Cardiac fibroblast (primary cell): ENCODE results near the gene BIRC6.
"Not testable (repeated sequence)": the region's sequence is repeated elsewhere in the genome, so short reads cannot be mapped to it uniquely, and the experiment has no call there.

Experiments
- DNase-seq, 2 donors: peaks; one replicate each; pipeline versions ENCODE4 v3.0.0 to v3.0.0-alpha.2; 2010; ENCODE audit warnings: low read depth in 2 of 2
- H3K4me3 ChIP-seq, 2 donors: replicated peaks in 1 of 2; 1 replicate in 1 of 2; 2 replicates in 1 of 2; pipeline ENCODE4 v1.5.1; 2011; ENCODE audit warnings: low read depth in 2 of 2, low read length in 2 of 2, mild to moderate bottlenecking in 2 of 2, moderate library complexity in 1 of 2
- CTCF ChIP-seq: IDR thresholded peaks from one replicate; pipeline ENCODE4 v1.5.1; 2011; ENCODE audit warnings: low read depth, mild to moderate bottlenecking, low read length, inconsistent platforms

BIRC6 gene

GRCh38 chr2:32356681-32357317, at the start of gene BIRC6:
TSS of gene BIRC6 (plus strand) at chr2:32357023. CDS start at chr2:32357162, 139 bp downstream.
- DNase-seq = peak; percentile 96 to 98
- no peak for TF ChIP-seq CTCF
- H3K4me3 ChIP-seq = peak within 1 kb of the TSS; percentile 91 to 97

DNA sequence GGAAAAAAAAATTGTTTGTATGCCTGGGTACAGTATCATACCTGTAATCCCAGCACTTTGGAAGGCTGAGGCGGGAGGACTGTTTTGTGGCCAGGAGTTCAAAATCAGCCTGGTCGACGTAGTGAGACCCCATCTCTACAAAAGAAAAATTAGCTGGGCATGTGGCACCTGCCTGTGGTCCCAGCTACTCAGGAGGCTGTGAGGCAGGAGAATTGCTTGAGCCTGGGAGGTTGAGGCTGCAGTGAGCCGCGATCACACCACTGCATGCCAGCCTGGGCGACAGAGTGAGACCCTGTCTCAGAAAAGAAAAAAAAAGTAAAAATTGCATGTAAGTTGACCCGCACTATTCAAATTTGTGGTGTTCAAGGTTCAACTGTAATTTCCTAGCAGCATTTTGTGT, 46.2 kb upstream of the BIRC6 start:
- H3K4me3 ChIP-seq = no peak overlapping the region
- no peak for DNase-seq
- TF ChIP-seq CTCF = no peak

DNA sequence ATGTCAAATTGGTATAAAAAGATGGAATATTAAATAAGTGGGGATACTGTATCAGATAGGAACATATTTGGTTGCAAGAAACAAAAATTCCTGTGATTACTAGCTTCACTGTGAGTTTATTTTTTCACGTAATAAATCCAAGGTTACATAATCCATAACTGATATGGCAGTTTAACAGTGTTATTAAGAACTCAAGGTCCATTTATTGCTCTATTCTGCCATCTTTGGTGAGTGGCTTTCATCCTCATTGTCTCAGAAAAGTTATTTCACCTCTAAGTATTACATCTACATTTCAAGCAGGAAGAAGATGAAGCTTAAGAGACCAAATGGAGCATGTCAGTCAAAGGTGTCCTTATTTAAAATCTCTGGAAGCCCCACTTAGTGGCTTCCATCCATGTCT, 41.9 kb upstream of the BIRC6 start:
- DNase-seq = no peak
- no peak for TF ChIP-seq CTCF
- H3K4me3 ChIP-seq = no peak overlapping the region

- H3K4me3 ChIP-seq, DNase-seq: not testable (repeated sequence)
These were observed 28.1 kb upstream of the BIRC6 start for GRCh38 chr2:32328679-32329078.

GRCh38 chr2:32329180-32329980, 27.4 kb upstream of the BIRC6 start:
- H3K4me3 ChIP-seq, DNase-seq: not testable (repeated sequence)

GRCh38 chr2:32330136-32330535, 26.7 kb upstream of the BIRC6 start:
- no peak for TF ChIP-seq CTCF
- no peak overlapping the region for H3K4me3 ChIP-seq
- peak in 1 of 2 donors; percentile 36 for DNase-seq

GRCh38 chr2:32342801-32343200, 14.0 kb upstream of the BIRC6 start:
- H3K4me3 ChIP-seq = no peak overlapping the region
- no peak for TF ChIP-seq CTCF
- peak; percentile 71 to 74 for DNase-seq

GRCh38 chr2:32350797-32351196, 6.0 kb upstream of the BIRC6 start:
- DNase-seq, H3K4me3 ChIP-seq: not testable (repeated sequence)
